HepG2 (cell line): ENCODE data around the gene CT55.
"Not testable (repeated sequence)": the region's sequence is repeated elsewhere in the genome, so short reads cannot be mapped to it uniquely, and the experiment has no call there.

Source experiments
- CCDC6 ChIP-seq: sonication (generic); formaldehyde crosslinking; IDR thresholded peaks from 2 replicates; pipeline ENCODE4 v1.8.1; 2022; ENCODE audit warnings: mild to moderate bottlenecking, missing genetic modification reagents, moderate library complexity
- CTCF ChIP-seq: sonication (generic); formaldehyde crosslinking; IDR thresholded peaks from 2 replicates; pipeline ENCODE4 v1.5.0; 2020; ENCODE audit warnings: mild to moderate bottlenecking, missing genetic modification reagents, moderate library complexity
- POLR2AphosphoS5 ChIP-seq: IDR thresholded peaks from 2 replicates; pipeline ENCODE4 v1.6.1; 2012; ENCODE audit warnings: low read depth, low read length
- TCF7L2 ChIP-seq: IDR thresholded peaks from 2 replicates; pipeline ENCODE4 v1.6.1; 2011; ENCODE audit warnings: mild to moderate bottlenecking, low read depth, low read length, moderate library complexity
- ZFP37 ChIP-seq: sonication (generic); formaldehyde crosslinking; IDR thresholded peaks from 2 replicates; pipeline ENCODE4 v1.4.0; 2020; ENCODE audit warnings: missing genetic modification reagents, borderline replicate concordance
- ZNF124 ChIP-seq: sonication (generic); formaldehyde crosslinking; IDR thresholded peaks from 2 replicates; pipeline ENCODE4 v1.4.0; 2020; ENCODE audit warnings: missing genetic modification reagents
- TF ChIP-seq, protein P1 (sequence below): sonication (generic); formaldehyde crosslinking; conservative IDR thresholded peaks from 2 replicates; pipeline ENCODE4 v1.5.0; 2020; ENCODE audit warnings: missing genetic modification reagents

GRCh38 chrX:135116064-135116463, 55.1 kb downstream of the CT55 start:
- not testable (repeated sequence) for TF ChIP-seq ZFP37 (CRISPR knock-in tag); CTCF (CRISPR knock-in tag); CCDC6; TCF7L2; ZNF124; POLR2AphosphoS5
- TF ChIP-seq, protein P1, sequence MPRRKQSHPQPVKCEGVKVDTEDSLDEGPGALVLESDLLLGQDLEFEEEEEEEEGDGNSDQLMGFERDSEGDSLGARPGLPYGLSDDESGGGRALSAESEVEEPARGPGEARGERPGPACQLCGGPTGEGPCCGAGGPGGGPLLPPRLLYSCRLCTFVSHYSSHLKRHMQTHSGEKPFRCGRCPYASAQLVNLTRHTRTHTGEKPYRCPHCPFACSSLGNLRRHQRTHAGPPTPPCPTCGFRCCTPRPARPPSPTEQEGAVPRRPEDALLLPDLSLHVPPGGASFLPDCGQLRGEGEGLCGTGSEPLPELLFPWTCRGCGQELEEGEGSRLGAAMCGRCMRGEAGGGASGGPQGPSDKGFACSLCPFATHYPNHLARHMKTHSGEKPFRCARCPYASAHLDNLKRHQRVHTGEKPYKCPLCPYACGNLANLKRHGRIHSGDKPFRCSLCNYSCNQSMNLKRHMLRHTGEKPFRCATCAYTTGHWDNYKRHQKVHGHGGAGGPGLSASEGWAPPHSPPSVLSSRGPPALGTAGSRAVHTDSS: not testable (repeated sequence)
